Upper lobe of right lung (tissue), 1 donor: ENCODE data around the gene ACTL7B. TPM values are rescaled to one million over a fixed set of nuclear protein-coding genes. Genes with fewer than 3 reads are reported as not detected.

Experiments used
- ATAC-seq: fragments of 200-7000 bp; cut with Tn5 transposase; one replicate; pipeline ENCODE4 v1.9.1; 2020; ENCODE audit warnings: mild to moderate bottlenecking, moderate library complexity
- DNase-seq: peaks from one replicate; pipeline ENCODE4 v3.0.0-alpha.2; 2020
- H3K27ac ChIP-seq: fragments of 200-600 bp; one replicate; pipeline ENCODE4 v1.8.0; 2022
- H3K27me3 ChIP-seq: fragments of 200-600 bp; one replicate; pipeline ENCODE4 v1.8.0; 2022; ENCODE audit warnings: mild to moderate bottlenecking
- H3K36me3 ChIP-seq: fragments of 200-600 bp; one replicate; pipeline ENCODE4 v1.8.0; 2022
- H3K4me1 ChIP-seq: fragments of 200-600 bp; one replicate; pipeline ENCODE4 v1.8.0; 2022
- H3K4me3 ChIP-seq: fragments of 200-600 bp; one replicate; pipeline ENCODE4 v1.8.0; 2022; ENCODE audit warnings: mild to moderate bottlenecking
- H3K9me3 ChIP-seq: fragments of 200-600 bp; one replicate; pipeline ENCODE4 v1.8.0; 2022
- CTCF ChIP-seq: fragments of 200-600 bp; IDR thresholded peaks from one replicate; pipeline ENCODE4 v1.8.0; 2022; ENCODE audit warnings: antibody characterized with exemption
- intact Hi-C: fragments of 100-400 bp; cut with DNase I; formaldehyde crosslinking; loops from one replicate; pipeline ENCODE4 v1.11.0; 2022
- total RNA-seq: library from RNA; stranded (reverse); fragmentation: NEBNext Ultra II Directional; extraction: Animal tissue kit (Norgen Biotek cat#: 25700); gene quantifications from one replicate; pipeline ENCODE4 v1.2.1, GENCODE V29; 2021
- donor health status: DM: no; HTN: yes; CAD: no; lungs with severe emphysema.

Gene ACTL7B
- total RNA-seq, 1 donor from 2014 or later, result not detected

- DNase-seq (no peak), ATAC-seq (no peak)
- no peak overlapping the region for H3K27ac ChIP-seq
- H3K36me3 ChIP-seq, result no peaks in the 10 kb centered on the region
- no peaks in the 10 kb centered on the region for H3K27me3 ChIP-seq
- no peak overlapping the region for H3K4me3 ChIP-seq
- peaks cover 4% of the 10 kb centered on the region for H3K4me1 ChIP-seq
- no peaks in the 10 kb centered on the region for H3K9me3 ChIP-seq
- intact Hi-C loops, result no loop called here
- TF ChIP-seq CTCF, result no peak
Measured at GRCh38 chr9:108809269-108809668, 46.5 kb downstream of the ACTL7B start.

Other genes starting within 250 kb of the ACTL7B start
- not detected for gene ACTL7A, start 6.3 kb upstream of the ACTL7B start, total RNA-seq
- gene ELP1, start 78.1 kb upstream of the ACTL7B start, total RNA-seq, result 18.3 TPM
- 13.3 TPM for gene ABITRAM, start 78.4 kb upstream of the ACTL7B start, total RNA-seq
- 69.4 TPM for gene CTNNAL1, start 157.5 kb upstream of the ACTL7B start, total RNA-seq